ENCODE measurements around the gene MUC2. TPM values are rescaled to one million over a fixed set of nuclear protein-coding genes. Genes with fewer than 3 reads are reported as not detected.

MUC2 gene
- total RNA-seq, 1 donor from 2014 or later = 1.8 TPM

DNA sequence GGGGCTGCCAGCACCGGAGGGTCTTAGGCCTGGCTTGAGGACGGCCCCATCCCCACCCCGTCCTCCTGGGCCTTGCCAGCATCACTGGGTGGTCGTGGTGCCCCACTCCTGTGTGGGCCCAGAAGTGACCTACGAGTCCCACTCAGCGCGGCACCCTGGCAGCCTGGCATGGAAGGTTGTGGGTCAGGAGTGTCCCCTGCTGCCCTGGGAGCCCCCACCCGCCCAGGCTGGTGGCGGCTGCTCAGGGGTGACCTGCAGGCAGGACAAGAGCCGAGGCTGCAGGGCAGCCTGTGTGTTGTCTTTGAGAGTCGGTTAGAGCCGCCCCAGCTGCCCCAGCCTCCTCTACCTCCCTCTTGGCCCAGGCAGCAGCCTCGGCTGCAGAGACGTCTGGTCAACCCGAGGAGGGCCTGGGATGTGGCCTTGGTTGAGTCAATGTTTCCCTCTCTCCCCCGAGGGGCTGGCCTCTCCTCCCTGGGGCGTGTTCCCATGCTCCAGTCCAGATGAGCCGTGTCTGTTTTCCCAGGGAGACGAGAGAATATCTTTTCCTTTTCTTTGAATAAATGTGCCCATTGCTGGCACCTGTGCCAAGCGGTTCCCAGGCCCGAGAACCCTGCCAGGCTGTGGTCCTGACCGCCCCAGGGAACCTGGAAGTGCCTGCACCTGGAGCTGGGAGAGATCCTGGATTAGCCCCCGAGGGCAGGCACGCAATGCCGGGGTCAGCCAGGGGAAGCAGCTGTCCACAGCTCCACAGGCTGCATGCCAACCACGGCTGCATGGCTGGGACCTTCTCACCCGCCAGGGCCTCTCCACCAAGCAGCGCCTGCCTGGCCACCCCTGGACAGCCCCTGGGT is 47.4 kb downstream of the MUC2 start:
- DNase-seq = no peak

DNA sequence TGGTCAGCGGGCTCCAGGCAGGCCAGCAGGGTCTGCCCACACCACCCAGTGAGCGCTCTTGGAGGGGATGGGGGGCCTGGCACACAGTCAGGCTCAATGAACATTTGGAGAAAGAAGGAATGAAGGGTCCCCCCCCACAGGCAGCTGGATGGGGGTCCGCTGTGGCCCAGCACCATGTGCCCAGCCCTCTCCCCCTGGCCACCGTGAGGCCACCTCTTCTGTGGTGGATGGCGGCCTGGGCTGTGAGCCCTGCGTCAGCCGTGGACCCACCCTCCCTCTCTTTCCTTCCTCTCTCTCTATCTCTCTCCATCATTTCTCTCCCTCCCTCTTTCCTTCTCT is 48.0 kb downstream of the MUC2 start:
- no peak for DNase-seq

DNA sequence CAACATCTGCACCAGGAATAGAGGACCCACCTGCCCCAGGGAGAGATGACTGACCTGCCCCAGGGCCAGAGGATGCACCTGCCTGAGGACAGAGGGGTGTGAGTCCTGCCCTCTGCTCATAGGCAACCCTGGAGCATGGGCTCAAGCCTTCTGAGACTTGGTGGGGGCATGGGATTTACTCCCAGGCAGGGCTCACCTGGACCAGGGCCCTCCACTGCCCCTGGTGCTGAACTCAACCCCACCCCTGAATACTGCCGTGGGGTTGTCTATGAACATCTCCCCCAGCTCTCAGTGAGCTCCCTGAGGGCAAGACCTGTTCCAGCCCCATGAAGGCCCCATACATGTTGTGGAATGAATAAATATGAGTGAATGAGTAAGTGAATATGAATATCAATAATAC is 49.3 kb downstream of the MUC2 start:
- DNase-seq = no peak

Other genes with a start within 250 kb of the MUC2 start
- gene CRACR2B, start 247.0 kb upstream of the MUC2 start, total RNA-seq = 22.6 TPM
- 181 TPM for gene CD151, start 241.9 kb upstream of the MUC2 start, total RNA-seq
- gene POLR2L, start 232.3 kb upstream of the MUC2 start, total RNA-seq = 11.9 TPM
- 44.6 TPM for gene TSPAN4, start 232.0 kb upstream of the MUC2 start, total RNA-seq
- gene CHID1, start 164.1 kb upstream of the MUC2 start, total RNA-seq = 46.4 TPM
- gene AP2A2, start 149.0 kb upstream of the MUC2 start, total RNA-seq = 28.6 TPM
- gene MUC6, start 38.2 kb upstream of the MUC2 start, total RNA-seq = not detected
- gene MUC5AC, start 83.1 kb downstream of the MUC2 start, total RNA-seq = not detected
- gene MUC5B, start 148.2 kb downstream of the MUC2 start, total RNA-seq = 159 TPM
- gene TOLLIP, start 234.8 kb downstream of the MUC2 start, total RNA-seq = 32.7 TPM